Measurements from ENCODE around the gene RNF207.

The RNF207 gene

DNA sequence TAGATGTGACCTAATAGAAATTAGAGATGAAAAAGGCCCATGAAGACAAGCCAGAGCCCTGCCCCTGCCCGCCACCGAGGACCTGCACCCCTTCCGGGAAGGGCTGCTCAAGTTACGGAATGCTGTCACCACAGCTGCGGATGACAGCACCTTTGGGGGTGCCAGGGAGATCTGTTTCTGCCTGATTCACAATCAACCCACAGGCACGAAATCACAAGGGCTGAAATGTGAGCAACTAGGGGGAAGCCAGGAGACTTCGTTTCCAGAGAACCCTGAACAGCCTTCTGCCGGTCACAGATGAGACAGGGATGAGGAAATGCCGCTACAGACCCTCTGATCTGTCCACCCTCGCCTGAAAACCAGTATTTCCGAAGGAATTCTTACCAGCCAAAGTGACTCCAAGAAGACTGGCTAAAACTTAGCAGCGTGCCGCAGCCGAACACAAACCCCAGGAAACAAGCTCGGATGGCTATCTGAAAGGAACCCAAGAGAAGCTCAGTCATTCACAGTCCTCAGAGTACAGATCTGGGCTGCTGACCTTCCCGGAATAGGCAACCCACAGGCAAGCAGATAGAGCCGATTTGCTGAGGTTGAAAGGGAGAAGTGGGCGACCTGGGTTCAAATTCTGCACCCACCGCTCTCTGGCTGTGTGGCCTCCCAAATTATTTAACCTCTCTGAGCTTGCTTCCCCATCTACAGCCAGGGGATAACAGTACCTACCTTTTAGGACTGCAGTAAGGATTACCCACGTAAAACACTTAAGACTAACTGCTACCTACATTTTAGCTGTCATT is 28.8 kb downstream of the RNF207 start:
- no peak for DNase-seq (ENCODE audit: low read depth in 1 of 2, low spot score in 1 of 2)
- no peak for TF ChIP-seq JUND (IDR thresholded peaks at IDR 0.05; ENCODE audit: low read depth)
- in situ Hi-C loops (cut with HindIII; ENCODE audit: low pct_unique_long_range_greater_than_20kb, low sequenced_read_pairs): no loop called here

- DNase-seq (ENCODE audit: low read depth in 1 of 2, low spot score in 1 of 2): no peak
- in situ Hi-C loops (cut with HindIII; ENCODE audit: low pct_unique_long_range_greater_than_20kb, low sequenced_read_pairs): no loop called here
- no peak for TF ChIP-seq JUND (IDR thresholded peaks at IDR 0.05; ENCODE audit: low read depth)
Measured at GRCh38 chr1:6235296-6235677, 29.4 kb downstream of the RNF207 start.

DNA sequence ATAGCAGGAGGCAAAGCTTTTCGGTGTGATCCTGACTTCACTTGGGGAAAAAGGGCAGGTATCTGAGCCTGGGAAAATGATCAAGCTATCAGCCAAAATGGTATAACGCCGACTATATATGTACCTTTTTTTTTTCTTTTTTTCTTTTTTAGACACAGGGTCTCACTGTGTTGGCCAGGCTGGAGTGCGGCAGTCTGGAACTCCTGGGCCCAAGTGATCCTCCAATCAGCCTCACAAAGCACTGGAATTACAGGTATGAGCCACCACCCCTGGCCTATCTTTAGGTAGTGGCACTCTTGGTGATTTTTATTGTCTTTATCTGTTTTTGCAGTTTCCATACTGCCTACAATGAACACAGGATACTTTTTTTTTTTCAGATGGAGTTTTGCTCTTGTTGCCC is 31.2 kb downstream of the RNF207 start:
- DNase-seq (ENCODE audit: low read depth in 1 of 2, low spot score in 1 of 2): no peak
- TF ChIP-seq JUND (IDR thresholded peaks at IDR 0.05; ENCODE audit: low read depth): no peak
- in situ Hi-C loops (cut with HindIII; ENCODE audit: low pct_unique_long_range_greater_than_20kb, low sequenced_read_pairs): no loop called here

DNA sequence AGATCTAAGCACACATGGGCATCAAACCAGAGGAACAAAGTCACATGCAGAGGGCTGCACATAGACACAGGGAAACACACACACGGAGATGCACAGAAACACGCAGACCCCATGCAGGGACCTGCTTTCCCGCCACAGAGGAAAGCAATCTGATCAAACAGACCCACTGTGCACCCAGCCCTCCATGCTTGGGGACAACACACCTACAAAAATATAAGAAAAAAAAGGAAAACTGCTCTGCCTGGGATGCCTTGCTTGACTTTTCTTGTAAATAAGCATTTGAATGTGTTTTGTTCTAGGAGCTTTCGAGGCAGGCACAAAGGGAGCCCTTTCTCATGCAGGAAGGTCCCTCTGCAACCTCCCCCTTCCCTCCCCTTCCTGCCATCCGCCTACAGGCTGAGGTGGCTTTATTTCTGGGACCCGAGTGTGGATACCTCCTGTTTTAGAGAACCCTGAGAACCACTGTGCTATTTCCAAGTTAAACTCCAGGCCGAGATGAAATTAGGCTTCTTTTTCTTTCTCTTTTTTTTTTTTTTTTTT is 33.4 kb downstream of the RNF207 start:
- TF ChIP-seq JUND (IDR thresholded peaks at IDR 0.05; ENCODE audit: low read depth): no peak
- DNase-seq (ENCODE audit: low read depth in 1 of 2, low spot score in 1 of 2): no peak
- in situ Hi-C loops (cut with HindIII; ENCODE audit: low pct_unique_long_range_greater_than_20kb, low sequenced_read_pairs): no loop called here

GRCh38 chr1:6239950-6240768 is 34.2 kb downstream of the RNF207 start:
- in situ Hi-C loops (cut with HindIII; ENCODE audit: low pct_unique_long_range_greater_than_20kb, low sequenced_read_pairs): no loop called here
- no peak for DNase-seq (ENCODE audit: low read depth in 1 of 2, low spot score in 1 of 2)
- no peak for TF ChIP-seq JUND (IDR thresholded peaks at IDR 0.05; ENCODE audit: low read depth)

DNA sequence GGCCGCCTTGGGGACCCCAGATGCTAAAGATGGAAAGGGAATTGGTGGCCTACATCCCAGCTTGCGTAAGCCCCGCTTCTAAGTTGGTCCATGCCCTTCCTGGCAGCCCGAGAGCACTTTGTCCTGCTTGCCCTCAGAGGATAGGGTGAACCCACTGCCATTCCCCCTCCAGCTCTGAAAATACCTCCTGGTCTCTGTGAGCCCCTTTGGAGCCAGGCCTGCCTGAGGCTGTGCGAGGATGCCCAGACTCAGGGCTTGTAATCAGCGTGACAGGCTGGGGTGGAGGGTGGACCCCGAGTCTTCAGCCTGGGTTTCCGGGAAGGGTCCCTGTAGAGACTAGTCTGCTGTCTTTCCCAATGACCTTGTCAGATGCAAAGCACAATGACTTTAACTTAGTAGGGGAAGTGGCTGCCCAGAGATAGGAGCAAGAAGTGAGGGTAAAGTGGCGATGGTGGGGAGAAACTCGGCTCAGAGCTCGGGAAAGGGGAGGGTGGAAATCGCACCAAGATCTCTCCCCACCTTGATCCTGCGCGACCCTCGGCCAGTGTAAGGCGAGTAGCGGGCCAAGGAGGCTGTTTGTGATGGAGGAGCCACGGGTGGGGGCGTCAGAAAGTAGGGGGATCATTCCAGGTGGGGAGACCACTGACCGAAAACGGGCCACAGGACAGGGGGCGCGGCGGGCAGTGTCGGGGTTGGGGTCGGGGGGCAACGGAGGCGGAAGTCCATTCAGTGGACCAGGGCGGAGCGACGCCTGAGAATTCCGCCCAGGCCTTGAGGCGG is 35.4 kb downstream of the RNF207 start:
- in situ Hi-C loops (cut with HindIII; ENCODE audit: low pct_unique_long_range_greater_than_20kb, low sequenced_read_pairs): no loop called here
- TF ChIP-seq JUND (IDR thresholded peaks at IDR 0.05; ENCODE audit: low read depth): no peak
- DNase-seq (ENCODE audit: low read depth in 1 of 2, low spot score in 1 of 2): no peak

DNA sequence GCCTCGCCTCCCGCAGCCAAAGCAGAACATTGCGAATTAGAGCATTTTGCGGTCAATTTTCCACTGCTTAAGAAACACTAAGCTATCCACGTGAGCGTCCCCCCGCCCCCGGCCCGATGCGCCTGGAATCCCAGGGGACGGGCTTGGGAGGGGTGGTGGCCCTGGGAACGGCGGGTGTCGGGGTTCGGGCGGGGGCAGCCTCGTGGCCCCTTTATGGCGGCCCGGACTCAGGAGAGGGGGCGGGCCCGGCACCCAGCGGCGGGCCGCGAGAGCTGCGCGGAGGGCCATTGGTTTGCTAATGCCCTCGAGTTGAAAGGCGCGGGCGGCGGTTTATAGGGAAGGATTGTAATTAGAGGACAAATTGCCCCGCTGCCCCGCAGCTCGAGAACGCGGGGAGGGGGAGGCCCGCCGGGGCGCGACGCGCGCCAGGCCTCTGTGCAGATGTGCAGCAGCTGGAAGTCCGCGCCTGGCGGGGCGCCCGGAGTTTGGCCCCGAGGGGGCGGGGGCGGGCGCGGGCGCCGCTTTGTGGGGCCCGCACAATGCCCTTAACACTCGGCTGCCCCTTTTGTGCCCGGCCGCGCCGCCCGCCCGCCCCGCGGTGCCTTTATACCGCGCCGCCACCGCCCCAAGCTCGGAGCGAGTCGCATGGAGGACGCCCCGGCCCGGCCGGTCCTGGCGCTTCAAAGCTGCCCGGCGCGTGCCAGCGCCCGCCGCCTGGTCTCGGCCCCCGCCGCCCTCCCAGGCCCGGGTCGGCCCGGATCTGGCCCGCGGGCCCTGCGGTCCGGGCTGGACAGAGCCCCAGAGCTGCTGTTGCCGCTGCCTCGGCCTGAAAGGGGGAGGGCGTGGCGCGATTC is 36.2 kb downstream of the RNF207 start:
- no peak for DNase-seq (ENCODE audit: low read depth in 1 of 2, low spot score in 1 of 2)
- TF ChIP-seq JUND (IDR thresholded peaks at IDR 0.05; ENCODE audit: low read depth): no peak
- in situ Hi-C loops (cut with HindIII; ENCODE audit: low pct_unique_long_range_greater_than_20kb, low sequenced_read_pairs): no loop called here

- in situ Hi-C loops (cut with HindIII; ENCODE audit: low pct_unique_long_range_greater_than_20kb, low sequenced_read_pairs): no loop called here
- DNase-seq (ENCODE audit: low read depth in 1 of 2, low spot score in 1 of 2): no peak
- TF ChIP-seq JUND (IDR thresholded peaks at IDR 0.05; ENCODE audit: low read depth): no peak
Measured at GRCh38 chr1:6243053-6243834, 37.3 kb downstream of the RNF207 start.

DNA sequence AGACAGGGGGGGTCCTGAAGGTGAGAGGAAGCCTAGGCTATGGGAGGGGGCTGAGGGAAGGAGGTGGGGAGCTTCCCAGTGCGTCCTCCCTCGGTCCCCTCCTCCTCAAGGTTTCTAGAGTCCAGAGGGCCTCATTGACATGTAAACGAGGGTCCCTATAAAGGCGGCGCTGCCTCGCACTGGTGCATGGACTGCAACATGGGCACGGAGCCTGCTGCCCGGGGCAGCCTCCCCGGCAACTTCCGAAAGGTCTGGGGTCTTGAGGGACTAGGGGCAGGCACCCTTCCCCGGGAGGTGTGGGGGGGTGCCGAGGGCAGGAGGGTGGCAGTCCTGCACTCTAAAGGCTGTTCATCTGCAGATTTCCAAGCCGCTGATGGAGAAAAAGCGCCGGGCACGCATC is 38.1 kb downstream of the RNF207 start, which contains the start of gene HES3:
Gene HES3, plus strand, starts transcription at position 187 of the 400 bp plus-strand sequence. Its CDS starts 187 bp downstream, at position 374.
- in situ Hi-C loops (cut with HindIII; ENCODE audit: low pct_unique_long_range_greater_than_20kb, low sequenced_read_pairs): no loop called here
- no peak for TF ChIP-seq JUND (IDR thresholded peaks at IDR 0.05; ENCODE audit: low read depth)
- no peak for DNase-seq (ENCODE audit: low read depth in 1 of 2, low spot score in 1 of 2)

DNA sequence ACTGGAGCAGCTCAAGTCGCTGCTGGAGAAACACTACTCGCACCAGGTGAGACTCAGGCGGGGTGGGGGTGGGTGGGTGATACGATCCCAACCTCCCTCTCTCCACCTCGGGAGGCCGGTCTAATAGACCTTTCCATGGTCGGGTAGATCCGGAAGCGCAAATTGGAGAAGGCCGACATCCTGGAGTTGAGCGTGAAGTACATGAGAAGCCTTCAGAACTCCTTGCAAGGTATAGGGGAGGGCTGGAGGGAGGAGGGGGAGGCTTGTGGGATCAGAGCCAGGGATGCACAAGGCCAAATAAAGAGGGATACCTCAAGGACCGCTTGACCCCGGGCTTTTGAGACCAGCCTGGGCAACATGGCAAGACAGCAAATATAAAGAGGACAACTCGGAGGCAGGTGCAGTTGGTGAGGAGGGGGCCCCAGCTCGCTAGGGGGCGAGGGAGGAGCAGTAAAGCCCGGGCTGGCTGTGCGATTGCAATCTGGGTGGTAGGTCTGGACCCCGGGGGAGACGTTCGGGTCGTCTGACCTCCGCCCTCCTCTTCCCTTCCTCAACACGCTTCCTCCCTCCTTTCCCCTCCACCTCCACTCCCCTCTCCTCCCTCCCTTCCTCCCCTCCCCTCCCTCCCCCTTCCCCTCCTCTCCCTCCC is 38.6 kb downstream of the RNF207 start:
- in situ Hi-C loops (cut with HindIII; ENCODE audit: low pct_unique_long_range_greater_than_20kb, low sequenced_read_pairs): no loop called here
- TF ChIP-seq JUND (IDR thresholded peaks at IDR 0.05; ENCODE audit: low read depth): no peak
- no peak for DNase-seq (ENCODE audit: low read depth in 1 of 2, low spot score in 1 of 2)
